ENCODE results near the gene PRKCE.

Gene PRKCE

GRCh38 chr2:46032161-46032813 is 380.8 kb downstream of the PRKCE start:
- TF ChIP-seq CTCF (conservative IDR thresholded peaks at IDR 0.05; ENCODE audit: low read depth): no peak
- no peak overlapping the region for H3K27ac ChIP-seq
- ChIA-PET CTCF (interaction anchor here (0.6 to 0.7 kb wide), 5 partner anchors 13 to 684 kb away, joined by 3 read pairs; no protein-coding TSS in a partner anchor), POLR2A (ENCODE audit: low non-redundant PET) (no interaction called here)
- DNase-seq (ENCODE audit: low spot score): no peak

DNA sequence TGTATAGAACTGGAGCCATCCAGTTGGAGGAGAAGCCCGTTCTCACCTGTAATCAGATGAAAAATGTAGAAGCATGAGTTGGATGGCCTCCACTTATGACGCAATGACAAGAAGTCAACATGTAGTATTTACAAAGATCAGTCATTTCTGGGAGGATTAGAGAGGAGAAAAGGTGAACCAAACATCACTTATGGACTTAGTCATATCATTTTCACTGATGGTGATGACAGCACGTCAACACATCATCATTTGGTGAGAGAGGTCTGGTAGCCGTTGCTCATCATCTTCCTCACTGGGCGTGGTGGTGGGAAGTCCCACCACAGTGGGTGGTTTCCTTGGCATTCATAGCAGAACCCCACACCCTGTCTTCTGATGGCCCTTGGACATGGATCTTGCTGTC is 381.5 kb downstream of the PRKCE start:
- POLR2A ChIA-PET (ENCODE audit: low non-redundant PET): no interaction called here
- CTCF ChIA-PET: interaction anchor here (0.6 to 0.7 kb wide), 2 partner anchors 386 to 683 kb away, joined by 3 read pairs; no protein-coding TSS in a partner anchor
- peak; percentile 29 for DNase-seq (ENCODE audit: low spot score)
- no peak for TF ChIP-seq CTCF (conservative IDR thresholded peaks at IDR 0.05; ENCODE audit: low read depth)
- no peak overlapping the region for H3K27ac ChIP-seq

- TF ChIP-seq CTCF (conservative IDR thresholded peaks at IDR 0.05; ENCODE audit: low read depth): no peak
- H3K27ac ChIP-seq: no peak overlapping the region
- POLR2A ChIA-PET (ENCODE audit: low non-redundant PET): no interaction called here
- DNase-seq (ENCODE audit: low spot score): no peak
- CTCF ChIA-PET: no interaction called here
Measured at GRCh38 chr2:46034535-46034934, 383.1 kb downstream of the PRKCE start.

DNA sequence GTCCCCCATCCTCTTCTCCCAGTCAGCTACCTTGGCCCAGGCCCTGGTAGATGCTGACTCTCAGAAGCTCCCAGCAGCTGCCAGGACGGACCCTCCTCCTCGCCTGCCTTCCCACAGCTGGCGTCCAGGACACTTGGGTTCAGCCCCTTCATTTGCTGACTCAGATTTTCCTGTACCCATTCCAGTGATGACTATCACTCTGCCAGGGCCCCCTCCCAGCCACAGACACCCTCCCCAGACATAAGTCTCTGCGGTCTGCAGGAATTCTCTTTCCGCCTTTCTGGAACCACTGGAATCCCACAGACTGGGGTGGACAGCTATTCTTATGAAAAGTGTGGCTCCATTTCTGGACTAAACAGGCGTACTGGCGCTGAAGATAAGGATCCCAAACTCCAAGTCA is 385.5 kb downstream of the PRKCE start:
- POLR2A ChIA-PET (ENCODE audit: low non-redundant PET): no interaction called here
- H3K27ac ChIP-seq: no peak overlapping the region
- CTCF ChIA-PET: no interaction called here

GRCh38 chr2:46039543-46040303 is 388.2 kb downstream of the PRKCE start:
- CTCF ChIA-PET: no interaction called here
- DNase-seq (ENCODE audit: low spot score): no peak
- POLR2A ChIA-PET (ENCODE audit: low non-redundant PET): no interaction called here
- no peak for TF ChIP-seq CTCF (conservative IDR thresholded peaks at IDR 0.05; ENCODE audit: low read depth)
- H3K27ac ChIP-seq: no peak overlapping the region

More for the DNA sequence above, 385.5 kb downstream of the PRKCE start:
- TF ChIP-seq CTCF (conservative IDR thresholded peaks at IDR 0.05; ENCODE audit: low read depth): no peak
- no peak for DNase-seq (ENCODE audit: low spot score)

GRCh38 chr2:46040563-46041155 is 389.2 kb downstream of the PRKCE start:
- POLR2A ChIA-PET (ENCODE audit: low non-redundant PET): no interaction called here
- no peak overlapping the region for H3K27ac ChIP-seq
- DNase-seq (ENCODE audit: low spot score): no peak
- TF ChIP-seq CTCF (conservative IDR thresholded peaks at IDR 0.05; ENCODE audit: low read depth): no peak
- CTCF ChIA-PET: no interaction called here

Data from RWPE1 (cell line).